Neural crest cell (in vitro differentiated cells): ENCODE measurements around the gene RNF168. TPM values are rescaled to one million over a fixed set of nuclear protein-coding genes. Genes with fewer than 3 reads are reported as not detected.

Experiments
- DNase-seq: peaks from one replicate; pipeline ENCODE4 v3.0.0; 2021; ENCODE audit warnings: low read depth, mixed read lengths, low spot score
- H3K27ac Mint-ChIP-seq: one replicate; pipeline ENCODE4 v1.8.0; 2021; ENCODE audit warnings: mild to moderate bottlenecking, mixed read lengths; ENCODE audit not compliant: unreplicated experiment
- H3K27me3 Mint-ChIP-seq: 2 replicates; pipeline ENCODE4 v1.8.0; 2021; ENCODE audit warnings: low read depth, mild to moderate bottlenecking, mixed read lengths
- H3K36me3 Mint-ChIP-seq: 2 replicates; pipeline ENCODE4 v1.8.0; 2021; ENCODE audit warnings: low read depth, mild to moderate bottlenecking, mixed read lengths
- H3K4me1 Mint-ChIP-seq: 2 replicates; pipeline ENCODE4 v1.8.0; 2021; ENCODE audit warnings: mixed read lengths
- H3K4me3 Mint-ChIP-seq: one replicate; pipeline ENCODE4 v1.8.0; 2021; ENCODE audit warnings: mild to moderate bottlenecking, mixed read lengths
- H3K9me3 Mint-ChIP-seq: 2 replicates; pipeline ENCODE4 v1.8.0; 2021; ENCODE audit warnings: mixed read lengths
- total RNA-seq: library from RNA; stranded (reverse); gene quantifications from 2 replicates; pipeline ENCODE4 v1.2.1, GENCODE V29; 2021
- TF ChIP-seq, protein P1 (sequence below): fragments of 200-600 bp; sonication (generic); conservative IDR thresholded peaks from 2 replicates; pipeline ENCODE4 v1.5.0; 2021; ENCODE audit warnings: antibody characterized with exemption, mild to moderate bottlenecking

Gene RNF168
- total RNA-seq, 1 donor from 2014 or later: 40.7 TPM

DNA sequence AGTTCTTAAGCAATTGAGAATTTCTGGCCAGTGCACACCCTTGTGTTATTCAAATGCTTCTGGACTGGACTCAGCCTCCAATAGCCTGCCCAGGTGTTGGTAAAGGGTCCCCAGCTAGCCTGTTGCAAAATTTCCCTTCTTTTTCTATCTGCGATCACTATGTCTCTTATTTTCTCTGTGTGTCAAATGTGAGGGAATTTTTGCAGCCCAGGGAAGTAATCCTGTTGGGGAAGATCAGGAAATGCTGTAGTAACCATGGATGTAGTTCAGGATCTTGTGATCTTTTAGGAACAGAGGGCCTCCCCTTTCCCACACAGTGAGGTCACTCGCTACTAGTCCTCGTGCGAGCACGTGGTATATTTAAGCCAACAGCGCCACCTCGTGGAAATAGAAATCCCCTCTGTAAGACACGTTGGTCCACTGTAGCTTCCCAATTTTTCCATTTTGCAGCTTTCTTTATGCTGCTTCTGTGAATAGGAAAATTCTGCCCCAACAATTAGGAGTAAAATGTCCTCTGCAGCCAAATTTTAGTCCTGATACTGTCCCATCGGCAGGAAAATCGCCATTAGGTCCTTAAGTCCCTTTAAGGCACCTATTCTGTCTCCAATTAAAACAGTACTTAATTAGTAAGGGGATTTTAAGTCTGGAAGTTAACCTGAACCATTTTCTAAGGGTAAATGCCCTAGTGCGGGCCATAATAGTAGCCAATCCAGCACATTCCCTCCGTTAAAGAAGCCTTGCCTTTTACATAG, 15.6 kb upstream of the RNF168 start:
- no peak overlapping the region for H3K27ac Mint-ChIP-seq
- peaks cover 25% of the 10 kb centered on the region for H3K36me3 Mint-ChIP-seq
- H3K9me3 Mint-ChIP-seq: peaks cover 32% of the 10 kb centered on the region
- no peak overlapping the region for H3K4me3 Mint-ChIP-seq
- no peaks in the 10 kb centered on the region for H3K27me3 Mint-ChIP-seq
- TF ChIP-seq, protein P1, sequence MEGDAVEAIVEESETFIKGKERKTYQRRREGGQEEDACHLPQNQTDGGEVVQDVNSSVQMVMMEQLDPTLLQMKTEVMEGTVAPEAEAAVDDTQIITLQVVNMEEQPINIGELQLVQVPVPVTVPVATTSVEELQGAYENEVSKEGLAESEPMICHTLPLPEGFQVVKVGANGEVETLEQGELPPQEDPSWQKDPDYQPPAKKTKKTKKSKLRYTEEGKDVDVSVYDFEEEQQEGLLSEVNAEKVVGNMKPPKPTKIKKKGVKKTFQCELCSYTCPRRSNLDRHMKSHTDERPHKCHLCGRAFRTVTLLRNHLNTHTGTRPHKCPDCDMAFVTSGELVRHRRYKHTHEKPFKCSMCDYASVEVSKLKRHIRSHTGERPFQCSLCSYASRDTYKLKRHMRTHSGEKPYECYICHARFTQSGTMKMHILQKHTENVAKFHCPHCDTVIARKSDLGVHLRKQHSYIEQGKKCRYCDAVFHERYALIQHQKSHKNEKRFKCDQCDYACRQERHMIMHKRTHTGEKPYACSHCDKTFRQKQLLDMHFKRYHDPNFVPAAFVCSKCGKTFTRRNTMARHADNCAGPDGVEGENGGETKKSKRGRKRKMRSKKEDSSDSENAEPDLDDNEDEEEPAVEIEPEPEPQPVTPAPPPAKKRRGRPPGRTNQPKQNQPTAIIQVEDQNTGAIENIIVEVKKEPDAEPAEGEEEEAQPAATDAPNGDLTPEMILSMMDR: peak; percentile 53
- peak; percentile 45 for DNase-seq
- no peaks in the 10 kb centered on the region for H3K4me1 Mint-ChIP-seq

DNA sequence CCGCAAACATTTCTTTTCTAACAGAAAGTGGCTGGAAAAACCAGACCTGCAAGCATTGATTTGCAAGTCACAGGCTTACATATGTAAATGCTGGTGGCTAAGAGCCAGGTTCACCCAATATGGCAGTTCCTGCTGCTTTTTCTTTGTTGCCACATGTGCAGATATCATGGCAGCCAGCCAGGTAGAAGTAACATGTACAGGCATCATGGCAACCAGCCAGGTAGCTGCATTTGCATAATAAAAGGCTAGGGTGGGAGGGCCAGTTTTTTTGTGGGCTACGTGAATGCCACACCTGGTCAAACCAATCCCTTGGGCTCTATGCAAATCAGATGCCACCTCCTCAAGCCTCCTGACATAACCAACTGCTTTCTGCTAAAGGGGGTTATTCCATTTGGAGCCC, 14.4 kb upstream of the RNF168 start:
- Mint-ChIP-seq H3K4me1 (no peaks in the 10 kb centered on the region), H3K27ac (no peak overlapping the region), H3K4me3 (no peak overlapping the region), H3K9me3 (peaks cover 35% of the 10 kb centered on the region), H3K27me3 (no peaks in the 10 kb centered on the region), H3K36me3 (peaks cover 25% of the 10 kb centered on the region)
- TF ChIP-seq, protein P1: no peak
- DNase-seq: no peak

DNA sequence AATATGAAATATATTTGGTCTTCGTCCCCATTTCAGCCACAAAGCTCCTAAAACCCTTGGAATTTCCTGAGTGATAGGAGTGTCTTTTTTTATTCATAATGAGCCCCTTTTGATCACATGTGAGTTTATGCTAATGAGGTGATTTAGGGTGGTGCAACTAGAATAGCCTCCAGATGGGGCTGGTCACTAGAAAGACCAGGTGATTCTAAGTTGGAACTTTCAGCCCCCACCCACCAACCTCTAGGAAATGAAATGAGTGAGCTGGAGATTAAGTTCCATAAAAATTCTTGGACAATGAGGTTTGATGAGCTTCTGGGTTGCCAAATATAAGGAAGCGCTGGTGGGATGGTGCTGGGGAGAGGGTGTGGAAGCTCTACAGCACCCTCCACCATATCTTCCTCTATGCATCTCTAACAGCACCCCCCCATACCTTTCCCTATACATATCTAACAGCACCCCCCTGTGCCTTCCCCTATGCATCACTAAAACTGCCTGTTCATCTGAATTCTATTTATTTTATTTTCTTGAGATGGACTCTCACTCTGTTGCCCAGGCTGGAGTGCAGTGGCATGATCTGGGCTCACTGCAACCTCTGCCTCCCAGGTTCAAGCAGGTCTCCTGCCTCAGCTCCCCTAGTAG, 13.7 kb upstream of the RNF168 start:
- DNase-seq: no peak
- no peaks in the 10 kb centered on the region for H3K27me3 Mint-ChIP-seq
- H3K4me1 Mint-ChIP-seq: no peaks in the 10 kb centered on the region
- peaks cover 25% of the 10 kb centered on the region for H3K36me3 Mint-ChIP-seq
- H3K9me3 Mint-ChIP-seq: peaks cover 35% of the 10 kb centered on the region
- H3K27ac Mint-ChIP-seq: no peak overlapping the region
- no peak overlapping the region for H3K4me3 Mint-ChIP-seq
- TF ChIP-seq, protein P1: no peak

DNA sequence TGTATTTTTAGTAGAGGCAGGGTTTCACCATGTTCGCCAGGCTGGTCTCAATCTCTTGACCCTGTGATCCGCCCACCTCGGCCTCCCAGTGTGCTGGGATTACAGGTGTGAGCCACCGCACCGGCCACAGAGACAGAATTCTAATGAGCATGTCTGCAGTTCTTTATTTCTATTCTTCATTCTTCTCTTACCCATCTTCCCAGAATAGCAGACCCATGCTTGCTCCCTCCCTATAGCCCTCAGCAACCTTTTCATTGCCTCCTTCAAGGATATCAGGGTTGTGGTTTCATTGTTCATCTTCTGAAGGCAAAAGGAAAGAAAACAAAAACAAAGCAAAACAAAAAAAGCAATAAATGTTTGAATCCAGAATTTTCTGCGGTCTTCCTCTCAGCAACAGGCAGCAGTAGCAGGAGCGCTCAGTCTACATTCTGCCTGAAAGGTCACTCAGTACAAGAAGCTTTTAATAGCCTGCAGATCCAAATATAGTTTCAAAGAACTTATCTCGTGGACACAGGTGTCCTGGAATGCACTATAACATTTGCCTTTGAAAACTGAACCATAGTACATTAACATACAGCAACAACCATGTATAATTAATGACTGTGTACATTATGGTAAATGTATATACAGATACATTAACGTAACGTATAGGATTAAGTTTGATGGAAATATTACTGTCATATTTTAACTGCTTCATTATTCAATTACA, 11.5 kb upstream of the RNF168 start, which contains the start of gene SMCO1:
Gene SMCO1, minus strand, starts transcription at position 434 of the 709 bp plus-strand sequence. Its CDS starts 137 bp downstream, at position 297.
- no peak within 1 kb of the TSS for H3K27ac Mint-ChIP-seq

DNA sequence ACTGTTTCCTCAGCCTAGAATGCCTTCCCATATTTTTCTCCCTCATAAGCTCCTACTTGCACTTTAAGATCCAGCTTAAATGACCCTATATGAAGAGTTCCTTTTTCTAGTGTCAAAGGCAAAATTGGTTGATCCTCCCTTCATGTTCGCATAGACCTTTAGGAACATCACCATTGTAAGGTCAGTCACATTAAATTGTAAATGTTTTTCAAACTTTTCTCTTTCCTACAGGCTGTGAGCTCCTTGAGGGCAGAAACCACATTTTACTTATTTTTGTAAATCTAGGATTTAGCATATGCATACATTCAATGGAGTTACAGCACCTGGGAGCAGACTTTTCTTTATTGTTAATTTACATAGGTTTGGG, 10.8 kb upstream of the RNF168 start:
- H3K27ac Mint-ChIP-seq: no peak overlapping the region
- H3K27me3 Mint-ChIP-seq: peaks cover 9% of the 10 kb centered on the region
- no peaks in the 10 kb centered on the region for H3K4me1 Mint-ChIP-seq
- TF ChIP-seq, protein P1: no peak
- H3K4me3 Mint-ChIP-seq: no peak overlapping the region
- peaks cover 7% of the 10 kb centered on the region for H3K36me3 Mint-ChIP-seq
- no peak for DNase-seq
- peaks cover 20% of the 10 kb centered on the region for H3K9me3 Mint-ChIP-seq

More for the DNA sequence above, 11.5 kb upstream of the RNF168 start, which contains the start of gene SMCO1:
- TF ChIP-seq, protein P1: no peak
- peaks cover 9% of the 10 kb centered on the region for H3K27me3 Mint-ChIP-seq
- DNase-seq: no peak
- H3K4me3 Mint-ChIP-seq: no peak within 1 kb of the TSS
- no peaks in the 10 kb centered on the region for H3K4me1 Mint-ChIP-seq
- H3K9me3 Mint-ChIP-seq: peaks cover 26% of the 10 kb centered on the region
- H3K36me3 Mint-ChIP-seq: peaks cover 12% of the 10 kb centered on the region
